ENCODE data around the gene STXBP1. TPM values are rescaled to one million over a fixed set of nuclear protein-coding genes. Genes with fewer than 3 reads are reported as not detected.

Gene STXBP1
- total RNA-seq, 2 donors from 2014 or later = 8.2 to 15.8 TPM

DNA sequence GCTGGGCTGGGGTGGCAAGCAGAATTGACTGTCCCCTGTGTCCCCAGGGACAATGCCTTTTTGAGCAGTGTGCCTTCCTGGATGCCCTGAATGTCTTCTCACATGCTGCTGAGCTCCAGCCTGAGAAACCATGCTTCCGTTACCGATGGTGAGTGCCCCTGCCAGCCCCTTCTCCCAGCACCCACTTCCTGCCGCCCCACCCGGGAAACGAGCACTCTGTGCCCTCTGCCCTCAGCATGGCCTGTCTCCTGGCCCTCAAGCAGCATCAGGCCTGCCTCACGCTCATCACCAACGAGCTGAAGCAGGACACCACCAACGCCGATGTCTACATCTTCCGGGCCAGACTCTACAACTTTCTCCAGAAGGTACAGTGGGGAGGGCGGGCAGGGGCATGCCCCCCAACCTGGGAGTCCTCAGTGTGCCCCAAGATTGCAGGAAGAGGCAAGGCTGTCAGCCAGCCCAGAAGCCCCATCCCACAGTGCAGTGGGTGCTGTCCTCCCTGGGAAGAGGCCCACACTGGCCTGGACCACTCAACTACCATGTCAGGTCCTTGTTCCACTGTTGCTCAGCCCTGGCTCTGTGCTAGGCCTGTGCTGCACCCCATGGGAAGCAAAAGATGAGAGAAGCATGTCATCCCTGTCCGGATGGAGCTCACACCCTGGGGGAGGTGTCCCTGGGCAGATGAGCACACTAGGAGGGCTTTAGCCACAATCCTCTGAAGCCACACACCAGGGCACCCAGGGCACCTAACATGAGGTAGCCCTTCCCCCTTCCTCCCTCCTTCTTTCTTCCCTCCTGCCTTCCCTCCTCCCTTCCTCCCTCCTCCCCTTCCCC is 108.2 kb downstream of the STXBP1 start:
- Histone ChIP-seq H3K4me3 (no peak overlapping the region), H3K27me3 (no peaks in the 10 kb centered on the region), H3K4me1 (peaks cover 4% of the 10 kb centered on the region), H3K9me3 (no peaks in the 10 kb centered on the region), H3K9ac (ENCODE audit: low read depth in 2 of 2, low read length in 2 of 2) (peak overlapping the region in 1 of 2 donors; percentile 30), H3K36me3 (no peaks in the 10 kb centered on the region), H3K27ac (no peak overlapping the region)
- TF ChIP-seq, protein P1, sequence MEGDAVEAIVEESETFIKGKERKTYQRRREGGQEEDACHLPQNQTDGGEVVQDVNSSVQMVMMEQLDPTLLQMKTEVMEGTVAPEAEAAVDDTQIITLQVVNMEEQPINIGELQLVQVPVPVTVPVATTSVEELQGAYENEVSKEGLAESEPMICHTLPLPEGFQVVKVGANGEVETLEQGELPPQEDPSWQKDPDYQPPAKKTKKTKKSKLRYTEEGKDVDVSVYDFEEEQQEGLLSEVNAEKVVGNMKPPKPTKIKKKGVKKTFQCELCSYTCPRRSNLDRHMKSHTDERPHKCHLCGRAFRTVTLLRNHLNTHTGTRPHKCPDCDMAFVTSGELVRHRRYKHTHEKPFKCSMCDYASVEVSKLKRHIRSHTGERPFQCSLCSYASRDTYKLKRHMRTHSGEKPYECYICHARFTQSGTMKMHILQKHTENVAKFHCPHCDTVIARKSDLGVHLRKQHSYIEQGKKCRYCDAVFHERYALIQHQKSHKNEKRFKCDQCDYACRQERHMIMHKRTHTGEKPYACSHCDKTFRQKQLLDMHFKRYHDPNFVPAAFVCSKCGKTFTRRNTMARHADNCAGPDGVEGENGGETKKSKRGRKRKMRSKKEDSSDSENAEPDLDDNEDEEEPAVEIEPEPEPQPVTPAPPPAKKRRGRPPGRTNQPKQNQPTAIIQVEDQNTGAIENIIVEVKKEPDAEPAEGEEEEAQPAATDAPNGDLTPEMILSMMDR (IDR thresholded peaks at IDR 0.05) = no peak
- intact Hi-C loops (cut with DNase I) = no loop called here
- no peak for DNase-seq

DNA sequence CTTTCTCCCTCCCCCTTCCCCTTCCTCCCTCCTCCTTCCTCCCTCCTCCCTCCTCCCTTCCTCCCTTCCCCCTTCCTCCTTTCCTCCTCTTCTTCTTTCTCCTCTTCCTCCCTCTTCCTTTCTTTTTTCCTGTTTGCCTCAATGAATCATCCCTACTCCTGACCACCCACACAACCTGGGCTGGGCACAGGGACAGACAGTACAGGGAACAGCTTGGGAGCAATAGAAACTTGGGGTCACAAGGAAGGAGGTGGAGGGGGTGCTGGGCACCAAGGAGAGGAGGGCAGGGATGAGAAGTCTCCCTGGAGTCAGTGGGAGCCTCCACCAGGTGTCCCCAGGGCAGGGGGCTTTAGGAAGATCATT is 108.8 kb downstream of the STXBP1 start:
- intact Hi-C loops (cut with DNase I) = no loop called here
- peaks cover 4% of the 10 kb centered on the region for H3K4me1 ChIP-seq

DNA sequence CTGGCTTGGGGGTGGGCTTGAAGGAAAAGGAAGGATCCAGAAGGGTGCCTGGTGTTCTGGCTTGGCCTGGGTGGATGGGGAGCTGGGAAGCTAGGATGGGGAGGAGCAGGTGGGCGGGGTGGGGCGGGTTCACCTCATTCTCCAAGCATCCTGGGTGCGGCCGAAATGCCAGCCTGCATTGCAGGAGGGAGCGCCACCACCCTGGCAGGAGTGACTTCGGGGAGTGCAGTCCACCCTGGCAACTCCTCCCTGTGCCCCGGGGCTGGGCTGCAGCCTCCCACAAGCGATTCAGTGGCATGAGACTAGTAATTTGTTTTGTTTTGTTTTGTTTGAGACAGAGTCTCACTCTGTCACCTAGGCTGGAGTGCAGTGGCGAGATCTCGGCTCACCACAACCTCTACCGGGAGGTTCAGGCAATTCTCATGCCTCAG is 109.3 kb downstream of the STXBP1 start:
- Histone ChIP-seq H3K36me3 (no peaks in the 10 kb centered on the region), H3K9ac (ENCODE audit: low read depth in 2 of 2, low read length in 2 of 2) (no peak overlapping the region), H3K4me3 (no peak overlapping the region), H3K27me3 (no peaks in the 10 kb centered on the region), H3K27ac (no peak overlapping the region), H3K9me3 (no peaks in the 10 kb centered on the region), H3K4me1 (no peaks in the 10 kb centered on the region)
- TF ChIP-seq, protein P1 (IDR thresholded peaks at IDR 0.05) = no peak
- DNase-seq = peak; percentile 79
- intact Hi-C loops (cut with DNase I) = no loop called here

More for the DNA sequence above, 108.8 kb downstream of the STXBP1 start:
- TF ChIP-seq, protein P1 (IDR thresholded peaks at IDR 0.05) = no peak
- H3K27ac ChIP-seq = no peak overlapping the region
- no peak for DNase-seq
- no peaks in the 10 kb centered on the region for H3K36me3 ChIP-seq
- H3K27me3 ChIP-seq = no peaks in the 10 kb centered on the region
- no peak overlapping the region for H3K9ac ChIP-seq (ENCODE audit: low read depth in 2 of 2, low read length in 2 of 2)
- no peaks in the 10 kb centered on the region for H3K9me3 ChIP-seq
- no peak overlapping the region for H3K4me3 ChIP-seq

DNA sequence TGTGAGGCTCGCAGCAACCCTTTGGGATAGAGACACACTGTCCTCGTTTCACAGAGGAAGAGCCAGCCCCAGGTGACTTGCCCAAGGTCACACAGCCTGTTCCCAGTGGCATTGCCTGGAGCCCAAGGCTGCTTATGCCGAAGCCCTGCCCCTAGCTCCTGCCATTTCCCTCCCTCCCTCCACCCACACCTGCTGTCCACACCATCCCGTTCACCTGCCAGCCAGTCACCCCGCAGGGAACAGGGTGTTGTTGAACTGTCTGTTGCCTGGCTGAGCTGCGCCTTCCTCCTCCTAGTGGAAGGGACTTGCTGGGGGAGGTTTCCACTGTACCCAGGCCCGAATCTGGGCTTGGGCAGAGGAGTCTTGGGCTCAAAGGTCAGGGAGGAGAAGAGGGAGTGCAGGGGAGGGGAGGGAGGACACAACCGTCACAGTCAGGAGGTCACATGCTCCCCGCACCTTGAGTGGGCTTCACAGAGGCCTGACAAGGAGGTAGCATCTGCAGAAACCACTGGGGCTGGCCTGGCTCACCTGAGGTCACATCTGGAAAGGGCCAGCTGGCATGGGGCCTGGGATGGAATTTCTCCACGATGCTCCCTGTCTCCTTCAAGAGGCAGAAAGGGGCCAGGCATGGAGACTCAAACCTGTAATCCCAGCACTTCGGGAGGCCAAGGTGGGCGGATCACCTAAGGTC is 110.1 kb downstream of the STXBP1 start:
- H3K9me3 ChIP-seq = no peaks in the 10 kb centered on the region
- DNase-seq = peak; percentile 44
- H3K27ac ChIP-seq = no peak overlapping the region
- peak overlapping the region in 1 of 2 donors; percentile 4 for H3K9ac ChIP-seq (ENCODE audit: low read depth in 2 of 2, low read length in 2 of 2)
- intact Hi-C loops (cut with DNase I) = no loop called here
- no peaks in the 10 kb centered on the region for H3K27me3 ChIP-seq
- no peaks in the 10 kb centered on the region for H3K4me1 ChIP-seq
- TF ChIP-seq, protein P1 (IDR thresholded peaks at IDR 0.05) = no peak
- H3K36me3 ChIP-seq = no peaks in the 10 kb centered on the region
- H3K4me3 ChIP-seq = no peak overlapping the region

DNA sequence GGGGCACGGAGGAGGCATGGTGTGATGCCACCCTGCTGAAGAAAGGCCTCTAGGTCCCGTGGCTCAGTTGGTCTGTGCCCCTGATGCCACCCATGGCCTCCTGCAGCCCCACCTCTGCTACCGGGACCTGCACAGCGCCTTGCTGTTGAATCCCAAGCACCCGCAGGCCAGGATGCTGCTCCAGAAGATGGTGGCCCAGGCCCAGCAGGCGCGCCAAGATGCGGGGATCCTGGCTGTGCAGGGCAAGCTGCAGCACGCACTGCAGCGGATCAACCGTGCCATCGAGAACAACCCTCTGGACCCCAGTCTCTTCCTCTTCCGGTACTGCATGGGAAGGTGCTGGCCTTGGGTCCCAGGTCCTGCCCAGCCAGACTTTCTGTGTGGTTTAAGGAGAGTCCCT is 110.9 kb downstream of the STXBP1 start:
- H3K27me3 ChIP-seq = no peaks in the 10 kb centered on the region
- H3K27ac ChIP-seq = no peak overlapping the region
- no peak overlapping the region for H3K9ac ChIP-seq (ENCODE audit: low read depth in 2 of 2, low read length in 2 of 2)
- DNase-seq = no peak
- no peaks in the 10 kb centered on the region for H3K4me1 ChIP-seq
- no peak overlapping the region for H3K4me3 ChIP-seq
- H3K9me3 ChIP-seq = no peaks in the 10 kb centered on the region
- intact Hi-C loops (cut with DNase I) = no loop called here
- TF ChIP-seq, protein P1 (IDR thresholded peaks at IDR 0.05) = no peak
- H3K36me3 ChIP-seq = no peaks in the 10 kb centered on the region
